GM12878 (cell line): ENCODE data around the gene MEGF9. TPM values are rescaled to one million over a fixed set of nuclear protein-coding genes. Genes with fewer than 3 reads are reported as not detected.

ENCODE experiments used
- ATAC-seq: fragments of 200-7000 bp; cut with Tn5 transposase; 3 replicates; pipeline ENCODE4 v1.9.1; 2020; ENCODE audit warnings: mild to moderate bottlenecking, moderate library complexity
- BruUV-seq: library from RNA; stranded (reverse); fragments of 400-500 nt; replicated peaks from 2 replicates; lab custom pipeline; 2021; lab: Mats Ljungman, UMichigan
- CTCF ChIA-PET: fragments of 300-600 bp; sonication (Branson Sonifier 250); formaldehyde crosslinking; extraction: SDS; loops from one replicate; lab custom pipeline; 2021; ENCODE audit warnings: inconsistent platforms; lab: Yijun Ruan, JAX
- POLR2A ChIA-PET: fragments of 350-600 bp; formaldehyde crosslinking; extraction: SDS; loops from one replicate; lab custom pipeline; 2021; ENCODE audit warnings: inconsistent platforms; lab: Charles Lee
- RAD21 ChIA-PET: fragments of 300-600 bp; sonication (Branson Sonifier 250); formaldehyde crosslinking; loops from one replicate; lab custom pipeline; 2023; ENCODE audit warnings: antibody characterized with exemption; ENCODE audit not compliant: unreplicated experiment; lab: Charles Lee
- SMC1A ChIA-PET: fragments of 300-600 bp; sonication (Branson Sonifier 250); formaldehyde crosslinking; loops from one replicate; lab custom pipeline; 2023; ENCODE audit not compliant: unreplicated experiment, uncharacterized antibody; lab: Charles Lee
- DNase-seq: peaks from one replicate; pipeline ENCODE4 v3.0.0-alpha.2; 2011; ENCODE audit warnings: low read depth, low spot score
- FAIRE-seq: peaks from 3 replicates; lab custom pipeline; 2011; peaks lifted over from hg19 to GRCh38; lab: Jason Lieb, UNC
- H2AFZ ChIP-seq: 2 replicates; pipeline ENCODE4 v1.6.0; 2011; ENCODE audit warnings: low read depth, low read length, control low read depth; ENCODE audit not compliant: control insufficient read depth
- H3K27ac ChIP-seq: 2 replicates; pipeline ENCODE4 v1.5.1; 2011; ENCODE audit warnings: control low read depth; ENCODE audit not compliant: control insufficient read depth, insufficient read depth
- H3K27me3 ChIP-seq, 2 experiments: replicated peaks in 1 of 2; 2 replicates each; pipeline versions ENCODE4 v1.6.0 to v1.6.1; 2011; ENCODE audit warnings: low read length in 1 of 2; ENCODE audit not compliant: control insufficient read depth in 2 of 2, insufficient read depth in 2 of 2
- H3K36me3 ChIP-seq, 2 experiments: 2 replicates each; pipeline ENCODE4 v1.5.1; 2011; ENCODE audit warnings: low read length in 1 of 2; ENCODE audit not compliant: control insufficient read depth in 2 of 2, insufficient read depth in 2 of 2
- H3K4me1 ChIP-seq: 2 replicates; pipeline ENCODE4 v1.6.1; 2011; ENCODE audit warnings: mild to moderate bottlenecking, low read length, moderate library complexity, mixed read lengths; ENCODE audit not compliant: control insufficient read depth, insufficient read depth
- H3K4me2 ChIP-seq: 2 replicates; pipeline ENCODE4 v1.6.0; 2011; ENCODE audit warnings: control low read depth; ENCODE audit not compliant: control insufficient read depth, insufficient read depth
- H3K4me3 ChIP-seq: fragments of 200-600 bp; sonication (generic); 2 replicates; pipeline ENCODE4 v1.5.1; 2016
- H3K79me2 ChIP-seq: 2 replicates; pipeline ENCODE4 v1.6.0; 2011; ENCODE audit warnings: low read length; ENCODE audit not compliant: control insufficient read depth, insufficient read depth
- H3K9ac ChIP-seq: 2 replicates; pipeline ENCODE4 v1.8.0; 2011; ENCODE audit warnings: low read length, control low read depth, mixed read lengths; ENCODE audit not compliant: control insufficient read depth, insufficient read depth
- H3K9me3 ChIP-seq: replicated peaks from 3 replicates; pipeline ENCODE4 v1.5.1; 2011; ENCODE audit warnings: mild to moderate bottlenecking, low read length; ENCODE audit not compliant: control insufficient read depth, insufficient read depth
- H4K20me1 ChIP-seq: 2 replicates; pipeline ENCODE4 v1.6.0; 2011; ENCODE audit not compliant: control insufficient read depth, insufficient read depth
- DPF2 ChIP-seq: fragments of 450-650 bp; IDR thresholded peaks from 2 replicates; pipeline ENCODE4 v1.6.1; 2017; ENCODE audit warnings: mild to moderate bottlenecking
- FOS ChIP-seq: IDR thresholded peaks from 3 replicates; pipeline ENCODE4 v1.6.1; 2011; ENCODE audit warnings: borderline replicate concordance; ENCODE audit not compliant: insufficient read length; ENCODE audit errors: extremely low read depth
- NRF1 ChIP-seq: conservative IDR thresholded peaks from 2 replicates; pipeline ENCODE4 v1.6.1; 2011; ENCODE audit warnings: mild to moderate bottlenecking, low read depth, low read length, improper control_type of control experiment
- PAX8 ChIP-seq: fragments of 450-650 bp; IDR thresholded peaks from 2 replicates; pipeline ENCODE4 v1.6.1; 2017; ENCODE audit warnings: mild to moderate bottlenecking, moderate library complexity
- POLR2AphosphoS2 ChIP-seq: IDR thresholded peaks from 2 replicates; pipeline ENCODE4 v1.6.1; 2011; ENCODE audit warnings: low read depth, mild to moderate bottlenecking, low read length, improper control_type of control experiment, moderate library complexity
- RUNX3 ChIP-seq: IDR thresholded peaks from 2 replicates; pipeline ENCODE4 v1.6.1; 2012; ENCODE audit warnings: low read length, inconsistent platforms
- SMAD1 ChIP-seq: fragments of 450-650 bp; IDR thresholded peaks from 2 replicates; pipeline ENCODE4 v1.6.1; 2018; ENCODE audit warnings: mild to moderate bottlenecking, low read depth; ENCODE audit not compliant: partially characterized antibody
- SPI1 ChIP-seq: IDR thresholded peaks from 2 replicates; pipeline ENCODE4 v1.6.1; 2011; ENCODE audit warnings: low read depth, mild to moderate bottlenecking, low read length, moderate library complexity, borderline replicate concordance; ENCODE audit not compliant: insufficient read depth
- YY1 ChIP-seq: IDR thresholded peaks from 2 replicates; pipeline ENCODE4 v1.6.1; 2011; ENCODE audit warnings: low read depth, mild to moderate bottlenecking, low read length
- ZNF207 ChIP-seq: fragments of 450-650 bp; IDR thresholded peaks from 2 replicates; pipeline ENCODE4 v1.6.1; 2014; ENCODE audit warnings: antibody characterized with exemption, mild to moderate bottlenecking, borderline replicate concordance
- ZNF622 ChIP-seq: fragments of 450-650 bp; IDR thresholded peaks from 2 replicates; pipeline ENCODE4 v1.6.1; 2017; ENCODE audit warnings: mild to moderate bottlenecking, inconsistent platforms
- WGBS: methylation state at CpG from one replicate; pipeline ENCODE4 v1.1.6; 2016; ENCODE audit warnings: low lambda C conversion rate; ENCODE audit not compliant: insufficient replicate concordance, insufficient coverage; ENCODE audit errors: missing lambda C conversion rate; 5-methylcytosine and 5-hydroxymethylcytosine counted together
- in situ Hi-C: fragments of 300-500 bp; cut with MboI; formaldehyde crosslinking; loops from 9 replicates; pipeline ENCODE4 v1.14.3; 2018; ENCODE audit warnings: mixed read lengths
- intact Hi-C: fragments of 100-400 bp; cut with micrococcal nuclease; formaldehyde crosslinking; loops from one replicate; pipeline ENCODE4 v1.14.2; 2022; ENCODE audit not compliant: unreplicated experiment
- polyA plus RNA-seq, 11 experiments: library from polyadenylated mRNA; depleted of rRNA in 4 of 11; unstranded in 6 of 11; stranded (reverse) in 5 of 11; fragments of >200 nt; fragmentation: Nextera tagmentation in 4 of 11; fragmentation: Illumina TruSeq in 1 of 11; extraction: Ambion mirVana in 4 of 11; extraction: Trizol in 1 of 11; gene quantifications; 1 replicate in 1 of 11; 2 replicates in 10 of 11; pipeline versions ENCODE4 v1.2.1 to v1.2.3, GENCODE V29; 2011 to 2016; ENCODE audit warnings: inconsistent platforms in 2 of 11, missing spikeins in 2 of 11, low read depth in 1 of 11
- total RNA-seq, 4 experiments: library from RNA; depleted of rRNA in 3 of 4; stranded (reverse); fragments of >200 nt in 3 of 4; fragmentation: Illumina TruSeq in 1 of 4; extraction: Trizol in 1 of 4; gene quantifications; 2 replicates each; pipeline versions ENCODE4 v1.2.1 to v1.2.3, GENCODE V29; 2013 to 2021
- TF ChIP-seq, protein P1 (sequence below): fragments of 450-650 bp; IDR thresholded peaks from 2 replicates; pipeline ENCODE4 v1.6.1; 2016; ENCODE audit warnings: mild to moderate bottlenecking
- TF ChIP-seq, protein P2 (sequence below): fragments of 450-650 bp; IDR thresholded peaks from 2 replicates; pipeline ENCODE4 v1.6.1; 2016; ENCODE audit warnings: mild to moderate bottlenecking, moderate library complexity, borderline replicate concordance
- TF ChIP-seq, protein P3 (sequence below): fragments of 450-650 bp; IDR thresholded peaks from 2 replicates; pipeline ENCODE4 v1.6.1; 2018; ENCODE audit warnings: mild to moderate bottlenecking, low read depth, moderate library complexity; ENCODE audit not compliant: partially characterized antibody

MEGF9 gene
- total and polyA plus RNA-seq, 10 of the 15 experiments (the other 5 are each of a cell fraction or from before 2014, with no cell fraction given) = 0.71 to 5.1 (median 2.6) TPM

GRCh38 chr9:120683150-120683549 lies 31.1 kb downstream of the MEGF9 start (continued):
- TF ChIP-seq ZNF207 (no peak), DPF2 (no peak), SMAD1 (no peak), ZNF622 (no peak)

GRCh38 chr9:120681121-120681520 lies 33.1 kb downstream of the MEGF9 start:
- Histone ChIP-seq H3K9ac (no peak overlapping the region), H3K79me2 (no peaks in the 10 kb centered on the region), H2AFZ (no peak overlapping the region), H3K36me3 (no peaks in the 10 kb centered on the region), H3K4me2 (no peak overlapping the region), H3K4me1 (no peaks in the 10 kb centered on the region; the same call in 1 of the 2 replicates), H3K9me3 (no peaks in the 10 kb centered on the region), H3K4me3 (no peak overlapping the region), H4K20me1 (no peaks in the 10 kb centered on the region), H3K27me3 (no peaks in the 10 kb centered on the region), H3K27ac (no peak overlapping the region)
- in situ Hi-C loops = no loop called here
- ATAC-seq = no peak
- ChIA-PET SMC1A (no interaction called here), CTCF (interaction anchor here (0.7 kb wide), 1 partner anchor 163 kb away, joined by 3 read pairs; no protein-coding TSS in a partner anchor), POLR2A (no interaction called here), RAD21 (no interaction called here)
- 80% methylated on average over 6 of the region's 6 CpGs for WGBS
- no peak for DNase-seq
- FAIRE-seq = no peak
- intact Hi-C loops = no loop called here
- TF ChIP-seq, protein P1, sequence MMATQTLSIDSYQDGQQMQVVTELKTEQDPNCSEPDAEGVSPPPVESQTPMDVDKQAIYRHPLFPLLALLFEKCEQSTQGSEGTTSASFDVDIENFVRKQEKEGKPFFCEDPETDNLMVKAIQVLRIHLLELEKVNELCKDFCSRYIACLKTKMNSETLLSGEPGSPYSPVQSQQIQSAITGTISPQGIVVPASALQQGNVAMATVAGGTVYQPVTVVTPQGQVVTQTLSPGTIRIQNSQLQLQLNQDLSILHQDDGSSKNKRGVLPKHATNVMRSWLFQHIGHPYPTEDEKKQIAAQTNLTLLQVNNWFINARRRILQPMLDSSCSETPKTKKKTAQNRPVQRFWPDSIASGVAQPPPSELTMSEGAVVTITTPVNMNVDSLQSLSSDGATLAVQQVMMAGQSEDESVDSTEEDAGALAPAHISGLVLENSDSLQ = no peak
- TF ChIP-seq, protein P2, sequence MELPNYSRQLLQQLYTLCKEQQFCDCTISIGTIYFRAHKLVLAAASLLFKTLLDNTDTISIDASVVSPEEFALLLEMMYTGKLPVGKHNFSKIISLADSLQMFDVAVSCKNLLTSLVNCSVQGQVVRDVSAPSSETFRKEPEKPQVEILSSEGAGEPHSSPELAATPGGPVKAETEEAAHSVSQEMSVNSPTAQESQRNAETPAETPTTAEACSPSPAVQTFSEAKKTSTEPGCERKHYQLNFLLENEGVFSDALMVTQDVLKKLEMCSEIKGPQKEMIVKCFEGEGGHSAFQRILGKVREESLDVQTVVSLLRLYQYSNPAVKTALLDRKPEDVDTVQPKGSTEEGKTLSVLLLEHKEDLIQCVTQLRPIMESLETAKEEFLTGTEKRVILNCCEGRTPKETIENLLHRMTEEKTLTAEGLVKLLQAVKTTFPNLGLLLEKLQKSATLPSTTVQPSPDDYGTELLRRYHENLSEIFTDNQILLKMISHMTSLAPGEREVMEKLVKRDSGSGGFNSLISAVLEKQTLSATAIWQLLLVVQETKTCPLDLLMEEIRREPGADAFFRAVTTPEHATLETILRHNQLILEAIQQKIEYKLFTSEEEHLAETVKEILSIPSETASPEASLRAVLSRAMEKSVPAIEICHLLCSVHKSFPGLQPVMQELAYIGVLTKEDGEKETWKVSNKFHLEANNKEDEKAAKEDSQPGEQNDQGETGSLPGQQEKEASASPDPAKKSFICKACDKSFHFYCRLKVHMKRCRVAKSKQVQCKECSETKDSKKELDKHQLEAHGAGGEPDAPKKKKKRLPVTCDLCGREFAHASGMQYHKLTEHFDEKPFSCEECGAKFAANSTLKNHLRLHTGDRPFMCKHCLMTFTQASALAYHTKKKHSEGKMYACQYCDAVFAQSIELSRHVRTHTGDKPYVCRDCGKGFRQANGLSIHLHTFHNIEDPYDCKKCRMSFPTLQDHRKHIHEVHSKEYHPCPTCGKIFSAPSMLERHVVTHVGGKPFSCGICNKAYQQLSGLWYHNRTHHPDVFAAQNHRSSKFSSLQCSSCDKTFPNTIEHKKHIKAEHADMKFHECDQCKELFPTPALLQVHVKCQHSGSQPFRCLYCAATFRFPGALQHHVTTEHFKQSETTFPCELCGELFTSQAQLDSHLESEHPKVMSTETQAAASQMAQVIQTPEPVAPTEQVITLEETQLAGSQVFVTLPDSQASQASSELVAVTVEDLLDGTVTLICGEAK = no peak
- TF ChIP-seq SPI1 (no peak), FOS (no peak), YY1 (no peak), SMAD1 (no peak), POLR2AphosphoS2 (no peak), RUNX3 (no peak), NRF1 (no peak), PAX8 (no peak)
- TF ChIP-seq, protein P3, sequence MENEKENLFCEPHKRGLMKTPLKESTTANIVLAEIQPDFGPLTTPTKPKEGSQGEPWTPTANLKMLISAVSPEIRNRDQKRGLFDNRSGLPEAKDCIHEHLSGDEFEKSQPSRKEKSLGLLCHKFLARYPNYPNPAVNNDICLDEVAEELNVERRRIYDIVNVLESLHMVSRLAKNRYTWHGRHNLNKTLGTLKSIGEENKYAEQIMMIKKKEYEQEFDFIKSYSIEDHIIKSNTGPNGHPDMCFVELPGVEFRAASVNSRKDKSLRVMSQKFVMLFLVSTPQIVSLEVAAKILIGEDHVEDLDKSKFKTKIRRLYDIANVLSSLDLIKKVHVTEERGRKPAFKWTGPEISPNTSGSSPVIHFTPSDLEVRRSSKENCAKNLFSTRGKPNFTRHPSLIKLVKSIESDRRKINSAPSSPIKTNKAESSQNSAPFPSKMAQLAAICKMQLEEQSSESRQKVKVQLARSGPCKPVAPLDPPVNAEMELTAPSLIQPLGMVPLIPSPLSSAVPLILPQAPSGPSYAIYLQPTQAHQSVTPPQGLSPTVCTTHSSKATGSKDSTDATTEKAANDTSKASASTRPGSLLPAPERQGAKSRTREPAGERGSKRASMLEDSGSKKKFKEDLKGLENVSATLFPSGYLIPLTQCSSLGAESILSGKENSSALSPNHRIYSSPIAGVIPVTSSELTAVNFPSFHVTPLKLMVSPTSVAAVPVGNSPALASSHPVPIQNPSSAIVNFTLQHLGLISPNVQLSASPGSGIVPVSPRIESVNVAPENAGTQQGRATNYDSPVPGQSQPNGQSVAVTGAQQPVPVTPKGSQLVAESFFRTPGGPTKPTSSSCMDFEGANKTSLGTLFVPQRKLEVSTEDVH = no peak
- no TSS peak for BruUV-seq
